Activated CD4-positive, alpha-beta T cell treated with anti-CD3 and anti-CD28 coated beads for 4 hours (primary cell): Measurements from ENCODE around the gene AKR1B15.
"Not testable (repeated sequence)": the region's sequence is repeated elsewhere in the genome, so short reads cannot be mapped to it uniquely, and the experiment has no call there.

ENCODE experiments used
- DNase-seq, 2 donors: peaks; one replicate each; pipeline ENCODE4 v3.0.0-alpha.2; 2020

Gene AKR1B15

GRCh38 chr7:134567368-134567767 lies 18.5 kb downstream of the AKR1B15 start:
- DNase-seq = no peak

- not testable (repeated sequence) for DNase-seq
Observed at GRCh38 chr7:134569962-134570361, 21.1 kb downstream of the AKR1B15 start.

- no peak for DNase-seq
Observed at GRCh38 chr7:134571101-134571500, 22.2 kb downstream of the AKR1B15 start.

GRCh38 chr7:134571746-134572461 lies 23.0 kb downstream of the AKR1B15 start:
- DNase-seq = no peak

- no peak for DNase-seq
Observed at GRCh38 chr7:134574322-134574721, 25.4 kb downstream of the AKR1B15 start.

- DNase-seq = no peak
Observed at GRCh38 chr7:134584290-134584689, 35.4 kb downstream of the AKR1B15 start.

GRCh38 chr7:134585897-134586296 lies 37.0 kb downstream of the AKR1B15 start:
- no peak for DNase-seq

GRCh38 chr7:134587750-134588149 lies 38.8 kb downstream of the AKR1B15 start:
- no peak for DNase-seq

GRCh38 chr7:134589491-134589941 lies 40.6 kb downstream of the AKR1B15 start:
- no peak for DNase-seq

- DNase-seq = no peak
Observed at GRCh38 chr7:134593530-134594392, 44.9 kb downstream of the AKR1B15 start.

- DNase-seq = no peak
Observed at GRCh38 chr7:134594877-134595276, 46.0 kb downstream of the AKR1B15 start.

GRCh38 chr7:134599371-134599770 lies 50.5 kb downstream of the AKR1B15 start:
- DNase-seq = no peak

GRCh38 chr7:134601459-134601858 lies 52.5 kb downstream of the AKR1B15 start:
- no peak for DNase-seq

- DNase-seq = no peak
Observed at GRCh38 chr7:134602881-134603451, 54.1 kb downstream of the AKR1B15 start.

GRCh38 chr7:134605978-134606923 lies 57.3 kb downstream of the AKR1B15 start:
- peak; percentile 42 to 61 for DNase-seq

GRCh38 chr7:134611611-134612151 lies 62.8 kb downstream of the AKR1B15 start:
- DNase-seq = no peak

GRCh38 chr7:134612197-134612596 lies 63.3 kb downstream of the AKR1B15 start:
- DNase-seq = no peak

GRCh38 chr7:134613623-134614347 lies 64.9 kb downstream of the AKR1B15 start:
- no peak for DNase-seq

GRCh38 chr7:134616611-134617010 lies 67.7 kb downstream of the AKR1B15 start:
- no peak for DNase-seq

GRCh38 chr7:134618756-134619530 lies 70.0 kb downstream of the AKR1B15 start:
- DNase-seq = no peak
